GM18505 (cell line): ENCODE results near the gene SLC35D3.
"Not testable (repeated sequence)": the region's sequence is repeated elsewhere in the genome, so short reads cannot be mapped to it uniquely, and the experiment has no call there.

Source experiments
- ATAC-seq: cut with Tn5 transposase; IDR thresholded peaks from one replicate; pipeline ENCODE4 v1.9.1; 2021; ENCODE audit not compliant: unreplicated experiment
- POLR2A ChIP-seq: IDR thresholded peaks from 4 replicates; pipeline ENCODE4 v1.6.1; 2011; ENCODE audit warnings: borderline replicate concordance; ENCODE audit not compliant: insufficient read depth, insufficient read length; ENCODE audit errors: extremely low read depth

Gene SLC35D3

GRCh38 chr6:136901212-136901784 is 20.8 kb upstream of the SLC35D3 start:
- TF ChIP-seq POLR2A, result no peak
- ATAC-seq, result no peak

- not testable (repeated sequence) for ATAC-seq
These were observed 17.6 kb upstream of the SLC35D3 start for GRCh38 chr6:136904477-136904876.

GRCh38 chr6:136914947-136915346 is 7.2 kb upstream of the SLC35D3 start:
- no peak for ATAC-seq
- no peak for TF ChIP-seq POLR2A

GRCh38 chr6:136918706-136919105 is 3.4 kb upstream of the SLC35D3 start:
- no peak for TF ChIP-seq POLR2A
- ATAC-seq, result no peak

- no peak for ATAC-seq
- TF ChIP-seq POLR2A, result no peak
These were observed 1.9 kb upstream of the SLC35D3 start for GRCh38 chr6:136920216-136920615.

- no peak for TF ChIP-seq POLR2A
- ATAC-seq, result no peak
These were observed 1.3 kb upstream of the SLC35D3 start for GRCh38 chr6:136920671-136921380.

GRCh38 chr6:136921381-136921935 is 643 bp upstream of the SLC35D3 start:
- no peak for TF ChIP-seq POLR2A
- no peak for ATAC-seq

GRCh38 chr6:136922685-136923006 is 545 bp downstream of the SLC35D3 start:
- ATAC-seq, result no peak
- TF ChIP-seq POLR2A, result no peak

- TF ChIP-seq POLR2A, result no peak
- ATAC-seq, result no peak
These were observed 1.2 kb downstream of the SLC35D3 start for GRCh38 chr6:136923116-136923953.

- ATAC-seq, result no peak
- TF ChIP-seq POLR2A, result no peak
These were observed 2.0 kb downstream of the SLC35D3 start for GRCh38 chr6:136923954-136924673.

- TF ChIP-seq POLR2A, result no peak
- no peak for ATAC-seq
These were observed 4.3 kb downstream of the SLC35D3 start for GRCh38 chr6:136926383-136926782.

GRCh38 chr6:136927292-136927691 is 5.2 kb downstream of the SLC35D3 start:
- no peak for TF ChIP-seq POLR2A
- ATAC-seq, result no peak

- no peak for TF ChIP-seq POLR2A
These were observed 8.4 kb downstream of the SLC35D3 start for GRCh38 chr6:136930528-136930927.

GRCh38 chr6:136932599-136932998 is 10.5 kb downstream of the SLC35D3 start:
- TF ChIP-seq POLR2A, result no peak
- no peak for ATAC-seq

More at GRCh38 chr6:136930528-136930927, 8.4 kb downstream of the SLC35D3 start:
- ATAC-seq, result no peak

- ATAC-seq, result no peak
These were observed 23.0 kb downstream of the SLC35D3 start for GRCh38 chr6:136945072-136945471.

More at GRCh38 chr6:136945072-136945471, 23.0 kb downstream of the SLC35D3 start:
- TF ChIP-seq POLR2A, result no peak
